ENCODE results near the gene HDAC6.

The HDAC6 gene

DNA sequence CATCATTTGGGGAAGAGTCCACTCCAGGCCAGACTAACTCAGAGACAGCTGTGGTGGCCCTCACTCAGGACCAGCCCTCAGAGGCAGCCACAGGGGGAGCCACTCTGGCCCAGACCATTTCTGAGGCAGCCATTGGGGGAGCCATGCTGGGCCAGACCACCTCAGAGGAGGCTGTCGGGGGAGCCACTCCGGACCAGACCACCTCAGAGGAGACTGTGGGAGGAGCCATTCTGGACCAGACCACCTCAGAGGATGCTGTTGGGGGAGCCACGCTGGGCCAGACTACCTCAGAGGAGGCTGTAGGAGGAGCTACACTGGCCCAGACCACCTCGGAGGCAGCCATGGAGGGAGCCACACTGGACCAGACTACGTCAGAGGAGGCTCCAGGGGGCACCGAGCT, 21.2 kb downstream of the HDAC6 start:
- DNase-seq (ENCODE audit: low spot score): no peak
- TF ChIP-seq, protein P1, sequence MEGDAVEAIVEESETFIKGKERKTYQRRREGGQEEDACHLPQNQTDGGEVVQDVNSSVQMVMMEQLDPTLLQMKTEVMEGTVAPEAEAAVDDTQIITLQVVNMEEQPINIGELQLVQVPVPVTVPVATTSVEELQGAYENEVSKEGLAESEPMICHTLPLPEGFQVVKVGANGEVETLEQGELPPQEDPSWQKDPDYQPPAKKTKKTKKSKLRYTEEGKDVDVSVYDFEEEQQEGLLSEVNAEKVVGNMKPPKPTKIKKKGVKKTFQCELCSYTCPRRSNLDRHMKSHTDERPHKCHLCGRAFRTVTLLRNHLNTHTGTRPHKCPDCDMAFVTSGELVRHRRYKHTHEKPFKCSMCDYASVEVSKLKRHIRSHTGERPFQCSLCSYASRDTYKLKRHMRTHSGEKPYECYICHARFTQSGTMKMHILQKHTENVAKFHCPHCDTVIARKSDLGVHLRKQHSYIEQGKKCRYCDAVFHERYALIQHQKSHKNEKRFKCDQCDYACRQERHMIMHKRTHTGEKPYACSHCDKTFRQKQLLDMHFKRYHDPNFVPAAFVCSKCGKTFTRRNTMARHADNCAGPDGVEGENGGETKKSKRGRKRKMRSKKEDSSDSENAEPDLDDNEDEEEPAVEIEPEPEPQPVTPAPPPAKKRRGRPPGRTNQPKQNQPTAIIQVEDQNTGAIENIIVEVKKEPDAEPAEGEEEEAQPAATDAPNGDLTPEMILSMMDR (IDR thresholded peaks at IDR 0.05): no peak
- Histone ChIP-seq H3K27ac (no peak overlapping the region), H3K4me3 (no peak overlapping the region)

DNA sequence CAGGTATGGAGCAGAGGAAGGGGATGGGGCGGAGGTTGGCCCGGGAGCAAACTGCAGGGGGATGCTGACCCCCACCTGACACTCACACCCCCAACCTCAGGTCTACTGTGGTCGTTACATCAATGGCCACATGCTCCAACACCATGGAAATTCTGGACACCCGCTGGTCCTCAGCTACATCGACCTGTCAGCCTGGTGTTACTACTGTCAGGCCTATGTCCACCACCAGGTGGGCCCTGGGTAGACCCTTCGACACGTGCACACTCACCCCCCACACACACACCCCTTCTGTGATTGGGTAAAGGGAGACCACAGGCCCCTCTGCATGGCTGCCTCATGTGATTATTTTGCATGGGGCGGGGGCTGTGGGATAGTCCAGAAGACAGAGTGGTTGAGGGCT, 22.2 kb downstream of the HDAC6 start:
- DNase-seq (ENCODE audit: low spot score): no peak
- TF ChIP-seq, protein P1 (IDR thresholded peaks at IDR 0.05): no peak
- H3K4me3 ChIP-seq: no peak overlapping the region
- no peak overlapping the region for H3K27ac ChIP-seq

DNA sequence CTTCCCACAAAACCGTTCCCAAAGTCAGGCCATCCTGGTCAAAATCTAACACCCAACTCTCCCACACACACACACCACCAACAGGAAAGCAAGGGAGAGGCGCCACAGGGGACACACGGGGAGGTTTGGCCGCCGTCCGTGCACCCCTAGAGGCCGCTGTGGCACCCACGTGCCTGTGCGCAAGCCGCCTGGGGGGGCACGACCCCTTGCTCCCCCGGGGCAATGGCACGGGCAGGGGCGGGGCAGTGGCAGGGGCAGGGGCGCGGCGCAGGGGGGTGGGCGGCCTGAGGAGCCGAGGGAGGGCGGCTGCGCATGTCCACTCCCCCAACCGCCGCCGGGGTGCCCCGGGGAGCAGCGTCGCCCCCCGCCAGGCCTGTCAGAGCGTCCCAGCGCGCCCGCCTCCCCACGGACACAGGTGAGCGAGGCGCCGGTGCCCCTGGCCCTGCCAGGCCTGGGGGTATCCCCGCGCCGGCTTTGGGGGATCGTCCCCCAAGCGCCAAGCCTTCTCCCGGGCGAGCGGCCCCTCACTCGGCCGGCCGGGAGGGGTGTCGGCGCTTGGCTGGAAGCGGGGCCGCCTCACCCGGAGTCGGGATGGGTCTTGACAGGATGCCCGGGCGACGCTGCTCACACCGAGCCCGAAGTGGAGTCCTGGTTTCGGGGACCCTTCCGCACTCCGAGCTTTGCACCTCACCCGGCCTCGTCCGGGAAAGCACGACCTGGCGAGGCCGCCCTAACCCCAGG, 24.4 kb downstream of the HDAC6 start, which contains the start of gene ERAS:
Gene ERAS, plus strand, starts transcription at position 379 of the 741 bp plus-strand sequence. CDS start 2,611 bp downstream, outside the sequence.
- Histone ChIP-seq H3K4me3 (no peak within 1 kb of the TSS), H3K27ac (no peak within 1 kb of the TSS)
- TF ChIP-seq, protein P1 (IDR thresholded peaks at IDR 0.05): no peak
- DNase-seq (ENCODE audit: low spot score): no peak

DNA sequence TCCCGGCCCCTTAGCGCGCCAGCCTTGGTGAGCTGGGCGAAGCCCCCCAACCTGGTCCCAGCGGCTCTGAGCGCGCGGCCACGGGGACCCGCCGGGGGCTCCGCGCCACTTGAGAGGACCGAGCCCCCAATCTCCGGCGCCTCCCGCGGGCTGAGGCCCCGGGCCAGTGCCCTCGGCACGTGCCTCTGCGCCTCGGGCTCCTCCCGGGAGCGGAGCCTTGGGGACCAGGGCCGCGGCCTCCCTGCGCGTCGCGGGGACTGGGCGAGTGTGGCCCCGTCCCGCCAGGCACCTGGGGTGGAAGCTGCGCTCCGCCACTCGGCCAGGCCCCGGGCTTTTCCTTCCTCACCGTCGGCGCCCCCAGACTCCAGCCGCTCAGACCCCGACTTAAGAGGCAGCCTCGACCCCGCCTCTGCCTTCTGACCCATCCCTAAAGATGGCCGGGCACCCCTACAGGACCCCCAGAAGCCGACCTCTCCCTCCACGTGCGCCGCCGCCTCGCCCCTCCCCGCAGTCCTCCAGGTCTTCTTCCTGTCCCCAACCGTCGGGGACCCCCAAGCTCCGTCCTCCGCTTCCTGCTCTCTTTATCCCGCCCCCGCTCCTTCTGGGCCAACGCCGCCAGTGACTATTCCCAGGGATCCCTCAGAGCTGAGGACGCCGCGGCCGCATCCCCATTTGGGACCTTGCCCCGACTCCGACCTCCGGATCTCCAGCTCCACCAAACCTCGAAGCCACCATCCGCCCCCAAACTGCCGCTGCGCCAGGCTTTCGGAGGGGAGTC, 25.2 kb downstream of the HDAC6 start:
- H3K4me3 ChIP-seq: no peak overlapping the region
- no peak for DNase-seq (ENCODE audit: low spot score)
- TF ChIP-seq, protein P1 (IDR thresholded peaks at IDR 0.05): no peak

DNA sequence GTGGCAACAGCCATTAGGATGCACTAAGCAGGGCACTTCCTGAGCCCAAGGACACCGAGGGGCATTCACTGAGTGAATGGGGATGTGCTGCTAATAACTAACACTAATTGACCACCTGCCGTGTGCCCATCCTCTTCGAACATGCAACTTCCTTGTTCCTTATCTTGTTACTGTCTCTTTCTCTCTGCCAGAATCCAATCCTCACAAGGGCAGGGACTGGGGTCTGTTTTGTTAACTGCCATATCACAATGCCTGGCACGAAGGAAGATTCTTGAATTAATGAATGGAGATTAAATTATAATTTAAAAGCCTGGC, 25.7 kb downstream of the HDAC6 start:
- no peak for DNase-seq (ENCODE audit: low spot score)
- Histone ChIP-seq H3K27ac (no peak overlapping the region), H3K4me3 (no peak overlapping the region)
- TF ChIP-seq, protein P1 (IDR thresholded peaks at IDR 0.05): no peak

More for the DNA sequence above, 25.2 kb downstream of the HDAC6 start:
- no peak overlapping the region for H3K27ac ChIP-seq

DNA sequence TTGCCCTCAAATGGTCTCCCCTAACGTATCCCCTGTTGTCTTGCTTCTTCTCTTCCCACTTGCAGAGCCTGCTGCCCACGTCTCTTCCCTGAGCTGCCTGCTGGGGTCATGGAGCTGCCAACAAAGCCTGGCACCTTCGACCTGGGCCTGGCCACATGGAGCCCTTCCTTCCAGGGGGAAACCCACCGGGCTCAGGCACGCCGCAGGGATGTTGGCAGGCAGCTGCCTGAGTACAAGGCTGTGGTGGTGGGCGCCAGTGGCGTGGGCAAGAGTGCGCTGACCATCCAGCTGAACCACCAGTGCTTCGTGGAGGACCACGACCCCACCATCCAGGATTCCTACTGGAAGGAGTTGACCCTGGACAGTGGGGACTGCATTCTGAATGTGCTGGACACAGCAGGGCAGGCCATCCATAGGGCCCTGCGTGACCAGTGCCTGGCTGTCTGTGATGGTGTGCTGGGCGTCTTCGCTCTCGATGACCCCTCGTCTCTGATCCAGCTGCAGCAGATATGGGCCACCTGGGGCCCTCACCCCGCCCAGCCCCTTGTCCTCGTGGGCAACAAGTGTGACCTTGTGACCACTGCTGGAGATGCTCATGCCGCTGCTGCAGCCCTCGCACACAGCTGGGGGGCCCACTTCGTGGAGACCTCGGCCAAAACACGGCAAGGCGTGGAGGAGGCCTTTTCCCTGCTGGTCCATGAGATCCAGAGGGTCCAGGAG, 27.3 kb downstream of the HDAC6 start:
- H3K27ac ChIP-seq: no peak overlapping the region
- DNase-seq (ENCODE audit: low spot score): no peak
- TF ChIP-seq, protein P1 (IDR thresholded peaks at IDR 0.05): no peak
- no peak overlapping the region for H3K4me3 ChIP-seq

Data from coronary artery (tissue), 2 donors.